Measurements from ENCODE around the gene ZNF853.

DNA sequence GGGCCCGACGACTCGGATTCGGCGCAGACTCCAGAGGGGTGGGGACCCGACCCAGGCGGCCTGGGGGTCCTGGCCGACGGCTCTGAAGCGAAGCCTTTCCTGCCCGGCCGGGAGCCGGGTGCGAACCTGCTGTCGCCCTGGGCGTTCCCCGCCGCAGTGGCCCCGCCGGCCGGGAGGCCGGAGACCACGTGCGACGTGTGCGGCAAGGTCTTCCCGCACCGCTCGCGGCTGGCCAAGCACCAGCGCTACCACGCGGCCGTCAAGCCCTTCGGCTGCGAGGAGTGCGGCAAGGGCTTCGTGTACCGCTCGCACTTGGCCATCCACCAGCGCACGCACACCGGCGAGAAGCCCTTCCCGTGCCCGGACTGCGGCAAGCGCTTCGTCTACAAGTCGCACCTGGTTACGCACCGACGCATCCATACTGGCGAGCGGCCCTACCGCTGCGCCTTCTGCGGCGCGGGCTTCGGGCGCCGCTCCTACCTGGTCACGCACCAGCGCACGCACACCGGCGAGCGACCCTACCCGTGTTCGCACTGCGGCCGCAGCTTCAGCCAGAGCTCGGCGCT is 37.1 kb downstream of the ZNF853 start:
- TF ChIP-seq YY1 (IDR thresholded peaks at IDR 0.05; ENCODE audit: insufficient read depth, insufficient read length) = no peak
- no peak for TF ChIP-seq ZNF274 (IDR thresholded peaks at IDR 0.05; ENCODE audit: low read depth, low read length)

Measured in NT2/D1 (cell line).